22Rv1 (cell line): ENCODE results near the gene LAMA2.

ENCODE experiments used
- H3K27ac ChIP-seq: fragments of 450-650 bp; 2 replicates; pipeline ENCODE4 v1.5.1; 2017
- ZFX ChIP-seq: fragments of 450-650 bp; IDR thresholded peaks from 2 replicates; pipeline ENCODE4 v1.6.1; 2017; ENCODE audit warnings: antibody characterized with exemption, borderline replicate concordance
- TF ChIP-seq, protein P1 (sequence below): fragments of 450-650 bp; IDR thresholded peaks from 2 replicates; pipeline ENCODE4 v1.5.1; 2017; ENCODE audit warnings: mild to moderate bottlenecking

Gene LAMA2

DNA sequence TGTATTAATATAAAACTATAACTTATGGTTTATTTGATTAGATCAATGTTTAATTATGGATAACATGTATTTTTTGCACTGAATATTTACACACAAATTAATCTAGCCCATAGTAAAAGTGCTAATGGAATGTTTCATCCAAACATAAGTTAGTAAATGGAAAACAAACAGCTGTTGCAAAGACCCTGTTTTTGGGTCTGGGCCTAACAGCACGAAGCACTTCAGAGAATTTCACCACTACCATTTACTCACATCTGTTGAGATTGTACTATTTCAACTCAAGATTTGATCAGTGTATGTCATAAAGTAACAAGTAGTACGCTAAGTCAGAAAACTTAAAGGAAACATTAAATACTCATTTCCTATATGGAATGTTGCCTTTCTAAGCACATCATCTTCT, 359.6 kb downstream of the LAMA2 start:
- no peak overlapping the region for H3K27ac ChIP-seq
- TF ChIP-seq ZFX = no peak
- TF ChIP-seq, protein P1, sequence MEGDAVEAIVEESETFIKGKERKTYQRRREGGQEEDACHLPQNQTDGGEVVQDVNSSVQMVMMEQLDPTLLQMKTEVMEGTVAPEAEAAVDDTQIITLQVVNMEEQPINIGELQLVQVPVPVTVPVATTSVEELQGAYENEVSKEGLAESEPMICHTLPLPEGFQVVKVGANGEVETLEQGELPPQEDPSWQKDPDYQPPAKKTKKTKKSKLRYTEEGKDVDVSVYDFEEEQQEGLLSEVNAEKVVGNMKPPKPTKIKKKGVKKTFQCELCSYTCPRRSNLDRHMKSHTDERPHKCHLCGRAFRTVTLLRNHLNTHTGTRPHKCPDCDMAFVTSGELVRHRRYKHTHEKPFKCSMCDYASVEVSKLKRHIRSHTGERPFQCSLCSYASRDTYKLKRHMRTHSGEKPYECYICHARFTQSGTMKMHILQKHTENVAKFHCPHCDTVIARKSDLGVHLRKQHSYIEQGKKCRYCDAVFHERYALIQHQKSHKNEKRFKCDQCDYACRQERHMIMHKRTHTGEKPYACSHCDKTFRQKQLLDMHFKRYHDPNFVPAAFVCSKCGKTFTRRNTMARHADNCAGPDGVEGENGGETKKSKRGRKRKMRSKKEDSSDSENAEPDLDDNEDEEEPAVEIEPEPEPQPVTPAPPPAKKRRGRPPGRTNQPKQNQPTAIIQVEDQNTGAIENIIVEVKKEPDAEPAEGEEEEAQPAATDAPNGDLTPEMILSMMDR = no peak

DNA sequence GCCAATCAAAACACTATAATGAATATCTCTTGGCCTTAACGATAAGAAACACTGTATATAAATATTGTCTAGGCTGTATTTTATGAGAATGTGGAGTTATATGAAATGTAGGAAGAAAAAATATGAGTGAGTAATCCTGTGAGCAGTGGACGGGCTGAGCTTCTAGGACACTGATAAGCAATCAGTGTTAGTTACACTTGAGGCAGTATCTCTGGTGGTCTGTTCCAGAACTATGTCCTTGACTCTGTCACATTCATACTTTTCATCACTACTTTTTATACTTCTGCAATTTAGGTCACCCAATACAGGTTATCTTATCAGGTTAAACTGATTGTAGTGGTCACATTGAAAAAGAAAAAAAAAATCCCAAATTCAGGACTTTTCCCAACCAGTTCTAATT, 360.4 kb downstream of the LAMA2 start:
- H3K27ac ChIP-seq = no peak overlapping the region
- TF ChIP-seq, protein P1 = no peak
- no peak for TF ChIP-seq ZFX

DNA sequence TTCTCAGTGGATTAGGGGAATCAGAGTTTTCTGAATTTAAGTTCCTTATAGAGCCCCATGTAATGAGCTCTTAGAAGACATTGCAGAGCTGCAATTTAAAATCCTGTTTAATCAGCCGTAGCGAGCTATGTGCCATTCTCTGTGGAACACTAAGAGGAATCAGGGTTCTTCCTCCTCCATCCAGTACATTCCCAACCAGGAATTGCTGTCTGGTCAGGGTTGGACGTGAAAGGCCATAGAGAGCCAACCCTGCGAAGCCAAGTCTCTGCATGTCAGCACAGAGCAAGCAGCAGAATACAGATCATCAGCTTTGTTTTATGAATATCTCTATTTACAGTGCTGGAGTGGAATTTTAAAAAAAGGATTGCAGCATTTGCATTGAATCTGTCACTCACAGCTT, 366.0 kb downstream of the LAMA2 start:
- TF ChIP-seq, protein P1 = no peak
- no peak for TF ChIP-seq ZFX

DNA sequence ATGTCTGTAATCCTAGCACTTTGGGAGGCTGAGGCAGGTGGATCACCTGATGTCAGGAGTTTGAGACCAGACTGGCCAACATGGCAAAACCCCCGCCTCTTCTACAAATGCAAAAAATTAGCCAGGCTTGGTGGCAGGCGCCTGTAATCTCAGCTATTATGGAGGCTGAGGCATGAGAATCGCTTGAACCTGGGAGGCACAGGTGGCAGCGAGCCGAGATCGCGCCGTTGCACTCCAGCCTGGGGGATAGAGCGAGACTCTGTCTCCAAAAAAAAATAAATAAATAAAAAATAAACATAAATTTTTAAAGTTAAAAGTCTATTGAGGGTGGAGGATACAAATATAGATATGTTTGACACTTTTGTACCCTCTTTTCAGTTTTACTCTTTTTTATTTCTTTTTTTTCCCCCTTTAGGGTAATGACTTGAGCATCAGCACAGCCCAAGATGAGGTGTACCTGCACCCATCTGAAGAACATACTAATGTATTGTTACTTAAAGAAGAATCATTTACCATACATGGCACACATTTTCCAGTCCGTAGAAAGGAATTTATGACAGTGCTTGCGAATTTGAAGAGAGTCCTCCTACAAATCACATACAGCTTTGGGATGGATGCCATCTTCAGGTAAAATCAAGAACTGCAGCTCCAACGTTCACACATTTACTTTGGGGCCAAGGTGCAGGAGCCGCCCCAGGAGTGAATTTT, 368.9 kb downstream of the LAMA2 start:
- no peak overlapping the region for H3K27ac ChIP-seq
- TF ChIP-seq, protein P1 = peak; percentile 88
- no peak for TF ChIP-seq ZFX

More for the DNA sequence above, 366.0 kb downstream of the LAMA2 start:
- H3K27ac ChIP-seq = no peak overlapping the region

DNA sequence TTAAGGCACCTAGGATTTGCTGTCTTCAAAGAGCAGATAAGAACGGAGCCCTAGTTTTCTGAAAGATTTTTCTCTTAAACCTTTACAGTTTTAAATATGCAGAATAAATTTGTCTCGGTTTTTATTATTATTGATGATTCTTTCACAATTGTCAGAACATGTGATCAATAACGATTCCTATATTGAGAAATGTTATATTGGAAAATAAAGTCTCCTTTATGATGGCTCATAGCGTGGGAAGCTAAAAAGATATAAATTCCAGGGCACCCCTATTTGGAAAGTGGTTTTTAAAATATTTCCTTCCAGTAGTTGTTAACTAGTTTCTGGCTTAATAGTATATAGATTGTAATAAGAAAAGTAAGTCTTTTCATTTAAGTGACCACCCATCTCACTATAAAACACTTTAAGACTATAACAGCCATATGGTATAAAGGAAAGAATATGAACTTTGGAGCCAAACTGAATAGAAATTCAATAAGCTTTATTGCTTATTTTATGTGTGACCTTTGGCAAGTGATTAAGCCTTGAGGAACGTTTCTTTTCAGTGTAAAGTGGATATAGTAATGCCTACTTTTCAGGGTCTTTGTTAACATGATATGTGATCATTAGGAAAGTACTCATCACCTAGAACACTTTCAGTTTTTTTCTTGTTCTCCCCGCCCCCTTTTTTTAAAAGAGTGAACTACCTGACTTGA, 369.6 kb downstream of the LAMA2 start:
- TF ChIP-seq, protein P1 = peak; percentile 64
- TF ChIP-seq ZFX = no peak
- H3K27ac ChIP-seq = no peak overlapping the region

DNA sequence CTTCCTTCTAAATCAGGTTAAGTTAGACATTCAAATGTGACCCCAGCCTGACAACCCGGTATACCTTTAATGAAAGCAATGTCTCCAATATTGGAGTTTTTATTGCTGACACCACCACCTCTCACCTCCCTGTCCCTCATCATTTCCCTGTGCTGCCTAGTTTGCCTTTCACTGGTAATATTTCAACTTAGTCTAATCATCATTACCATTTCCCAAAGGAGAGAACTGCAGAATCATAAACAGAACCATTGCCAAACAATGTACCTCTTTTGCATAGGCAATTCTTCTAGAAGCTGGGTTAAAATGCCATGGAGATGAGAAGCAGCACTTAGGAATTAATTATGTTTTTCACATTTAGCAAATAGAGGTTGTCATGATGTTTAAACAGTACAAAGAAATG, 370.3 kb downstream of the LAMA2 start:
- TF ChIP-seq, protein P1 = no peak
- TF ChIP-seq ZFX = no peak
- H3K27ac ChIP-seq = no peak overlapping the region

DNA sequence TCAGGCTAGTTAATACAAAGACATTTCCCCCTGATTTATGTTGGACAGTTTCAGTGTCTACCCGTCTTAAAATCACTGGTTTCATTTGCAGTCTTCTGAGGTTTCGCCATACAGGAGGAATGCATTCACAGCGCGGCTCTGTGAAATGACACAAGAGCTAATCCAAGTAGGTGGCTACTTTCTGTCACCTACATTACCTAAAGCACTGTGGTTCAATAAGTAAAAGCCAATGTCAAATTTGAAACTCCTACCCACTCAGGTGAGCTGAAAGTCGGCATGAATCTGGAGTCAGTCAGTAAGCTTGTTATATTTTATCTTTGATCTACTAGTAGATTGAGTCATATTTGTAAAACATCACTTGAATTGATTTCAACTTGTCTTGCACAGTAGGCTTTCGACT, 370.8 kb downstream of the LAMA2 start:
- no peak overlapping the region for H3K27ac ChIP-seq
- TF ChIP-seq, protein P1 = no peak
- no peak for TF ChIP-seq ZFX
